ENCODE measurements around the gene SLC37A4. TPM values are rescaled to one million over a fixed set of nuclear protein-coding genes. Genes with fewer than 3 reads are reported as not detected.
"Not testable (repeated sequence)": the region's sequence is repeated elsewhere in the genome, so short reads cannot be mapped to it uniquely, and the experiment has no call there.

SLC37A4 gene
- total and polyA plus RNA-seq, 3 donors from 2014 or later: 23.8 to 27.7 (median 26.0) TPM

DNA sequence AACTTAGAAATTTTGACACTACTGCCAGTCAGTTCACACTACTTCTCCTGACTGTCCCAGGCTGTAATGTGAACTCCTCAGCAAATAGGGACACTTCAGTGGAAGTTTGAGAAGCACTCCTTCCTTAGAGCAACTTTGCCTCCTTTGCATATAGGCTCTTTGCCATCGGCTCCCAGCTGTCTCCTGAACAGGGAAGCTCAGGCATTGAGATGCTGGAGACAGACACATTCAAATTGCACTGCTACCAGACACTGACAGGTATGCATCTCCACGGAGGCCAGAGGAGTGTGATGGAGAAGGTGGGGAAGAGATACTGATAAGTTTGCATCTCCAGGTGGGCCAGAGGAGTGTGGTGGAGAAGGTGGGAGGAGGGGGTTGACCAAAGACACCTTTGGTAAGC, 10.7 kb downstream of the SLC37A4 start:
- Histone ChIP-seq H3K4me1 (peaks cover 15% of the 10 kb centered on the region), H3K27me3 (no peaks in the 10 kb centered on the region), H3K9me3 (no peaks in the 10 kb centered on the region), H3K36me3 (ENCODE audit: low read depth, missing control alignments) (no peaks in the 10 kb centered on the region), H3K4me3 (no peak overlapping the region), H3K27ac (peak overlapping the region in 1 of 2 donors; percentile 76)
- intact Hi-C loops (cut with DNase I; ENCODE audit: low total_unique reads): no loop called here
- WGBS, 2 donors: 13 to 42% methylated on average over 2 of the region's 2 CpGs
- no peak for DNase-seq
- TF ChIP-seq, protein P1, sequence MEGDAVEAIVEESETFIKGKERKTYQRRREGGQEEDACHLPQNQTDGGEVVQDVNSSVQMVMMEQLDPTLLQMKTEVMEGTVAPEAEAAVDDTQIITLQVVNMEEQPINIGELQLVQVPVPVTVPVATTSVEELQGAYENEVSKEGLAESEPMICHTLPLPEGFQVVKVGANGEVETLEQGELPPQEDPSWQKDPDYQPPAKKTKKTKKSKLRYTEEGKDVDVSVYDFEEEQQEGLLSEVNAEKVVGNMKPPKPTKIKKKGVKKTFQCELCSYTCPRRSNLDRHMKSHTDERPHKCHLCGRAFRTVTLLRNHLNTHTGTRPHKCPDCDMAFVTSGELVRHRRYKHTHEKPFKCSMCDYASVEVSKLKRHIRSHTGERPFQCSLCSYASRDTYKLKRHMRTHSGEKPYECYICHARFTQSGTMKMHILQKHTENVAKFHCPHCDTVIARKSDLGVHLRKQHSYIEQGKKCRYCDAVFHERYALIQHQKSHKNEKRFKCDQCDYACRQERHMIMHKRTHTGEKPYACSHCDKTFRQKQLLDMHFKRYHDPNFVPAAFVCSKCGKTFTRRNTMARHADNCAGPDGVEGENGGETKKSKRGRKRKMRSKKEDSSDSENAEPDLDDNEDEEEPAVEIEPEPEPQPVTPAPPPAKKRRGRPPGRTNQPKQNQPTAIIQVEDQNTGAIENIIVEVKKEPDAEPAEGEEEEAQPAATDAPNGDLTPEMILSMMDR (IDR thresholded peaks at IDR 0.05): no peak
- no peak for TF ChIP-seq POLR2A (IDR thresholded peaks at IDR 0.05)

DNA sequence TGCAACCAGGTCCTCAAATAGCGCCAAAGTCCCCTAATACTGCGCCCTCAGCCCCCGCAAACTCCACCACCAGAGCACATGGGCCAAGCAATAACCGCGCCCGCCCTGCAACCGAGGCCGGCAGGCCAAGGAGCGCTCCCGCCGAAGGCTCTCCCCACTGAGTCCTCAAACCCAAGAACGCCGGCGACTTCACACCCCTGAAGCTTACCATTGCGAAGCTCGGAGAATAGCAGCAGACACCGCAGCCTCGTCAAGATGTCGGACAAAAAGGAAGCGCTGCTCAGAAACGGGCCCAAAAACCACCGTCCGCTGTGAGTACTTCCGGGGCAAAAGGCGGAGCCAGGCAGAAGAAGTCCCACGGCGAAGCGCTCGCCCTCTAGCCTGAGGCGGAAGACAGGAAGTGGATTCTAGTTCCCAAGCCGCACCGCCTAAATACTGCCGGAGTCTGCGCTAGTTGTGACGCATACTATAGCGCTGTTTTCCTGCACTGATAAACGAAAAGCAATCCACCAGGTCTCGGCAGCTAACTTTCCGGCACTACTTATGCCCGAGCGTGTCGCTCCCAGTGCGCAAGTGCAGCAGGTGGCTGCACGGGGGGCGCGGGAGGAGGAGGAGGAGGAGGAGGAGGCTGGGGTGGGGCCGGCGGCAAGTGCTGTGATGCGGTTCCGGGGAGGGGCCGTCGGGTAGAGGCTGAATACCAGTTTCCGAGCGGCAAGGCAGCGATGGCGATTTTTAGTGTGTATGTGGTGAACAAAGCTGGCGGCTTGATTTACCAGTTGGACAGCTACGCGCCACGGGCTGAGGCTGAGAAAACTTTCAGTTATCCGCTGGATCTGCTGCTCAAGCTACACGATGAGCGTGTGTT, 12.4 kb downstream of the SLC37A4 start, which contains the start of the genes RPS25 and TRAPPC4:
RPS25 (minus strand) TSS at position 270 of the 865 bp plus-strand sequence; CDS start at position 211, 59 bp downstream.
TRAPPC4 (plus strand) TSS at position 693 of the 865 bp plus-strand sequence; CDS start at position 723, 30 bp downstream.
- Histone ChIP-seq H3K9me3 (no peaks in the 10 kb centered on the region), H3K27ac (peak within 1 kb of the TSS; percentile 76 to 83), H3K36me3 (ENCODE audit: low read depth, missing control alignments) (no peaks in the 10 kb centered on the region), H3K4me1 (peaks cover 15% of the 10 kb centered on the region), H3K4me3 (peak within 1 kb of the TSS; percentile 81 to 88), H3K27me3 (no peaks in the 10 kb centered on the region)
- intact Hi-C loops (cut with DNase I; ENCODE audit: low total_unique reads): no loop called here
- peak; percentile 98 for DNase-seq
- TF ChIP-seq POLR2A (IDR thresholded peaks at IDR 0.05): peak; percentile 54
- TF ChIP-seq, protein P1 (IDR thresholded peaks at IDR 0.05): peak in 1 of 3 experiments; percentile 1
- 0 to 1% methylated on average over 31 to 63 of the region's 63 CpGs for WGBS, 2 donors

DNA sequence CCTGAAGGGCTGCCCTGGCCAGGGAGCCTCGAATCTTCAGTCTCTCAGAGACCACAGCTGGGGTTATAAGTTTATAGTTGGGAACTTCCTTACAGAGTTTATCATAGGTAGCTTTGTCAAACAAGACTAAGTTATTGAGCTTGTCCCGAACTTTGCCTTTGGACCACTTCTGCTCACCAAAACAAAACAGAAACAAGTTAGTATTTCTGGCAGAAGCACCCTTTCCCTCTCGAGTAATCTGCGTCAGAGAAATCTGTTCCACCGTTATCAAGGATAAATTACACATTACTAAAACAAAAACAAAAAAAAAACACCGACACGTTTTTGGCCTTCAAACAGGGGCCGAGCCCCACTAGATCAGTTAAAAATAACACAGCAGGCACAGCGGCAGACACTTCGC, 13.3 kb downstream of the SLC37A4 start:
- H3K27me3 ChIP-seq; H3K9me3 ChIP-seq; H3K36me3 ChIP-seq (ENCODE audit: low read depth, missing control alignments); DNase-seq; intact Hi-C loops (cut with DNase I; ENCODE audit: low total_unique reads): not testable (repeated sequence)
- Histone ChIP-seq H3K4me1 (peaks cover 15% of the 10 kb centered on the region), H3K27ac (peak overlapping the region; percentile 76 to 83), H3K4me3 (peak overlapping the region; percentile 81 to 88)
- 2 to 3% methylated on average over 10 of the region's 10 CpGs for WGBS, 2 donors

DNA sequence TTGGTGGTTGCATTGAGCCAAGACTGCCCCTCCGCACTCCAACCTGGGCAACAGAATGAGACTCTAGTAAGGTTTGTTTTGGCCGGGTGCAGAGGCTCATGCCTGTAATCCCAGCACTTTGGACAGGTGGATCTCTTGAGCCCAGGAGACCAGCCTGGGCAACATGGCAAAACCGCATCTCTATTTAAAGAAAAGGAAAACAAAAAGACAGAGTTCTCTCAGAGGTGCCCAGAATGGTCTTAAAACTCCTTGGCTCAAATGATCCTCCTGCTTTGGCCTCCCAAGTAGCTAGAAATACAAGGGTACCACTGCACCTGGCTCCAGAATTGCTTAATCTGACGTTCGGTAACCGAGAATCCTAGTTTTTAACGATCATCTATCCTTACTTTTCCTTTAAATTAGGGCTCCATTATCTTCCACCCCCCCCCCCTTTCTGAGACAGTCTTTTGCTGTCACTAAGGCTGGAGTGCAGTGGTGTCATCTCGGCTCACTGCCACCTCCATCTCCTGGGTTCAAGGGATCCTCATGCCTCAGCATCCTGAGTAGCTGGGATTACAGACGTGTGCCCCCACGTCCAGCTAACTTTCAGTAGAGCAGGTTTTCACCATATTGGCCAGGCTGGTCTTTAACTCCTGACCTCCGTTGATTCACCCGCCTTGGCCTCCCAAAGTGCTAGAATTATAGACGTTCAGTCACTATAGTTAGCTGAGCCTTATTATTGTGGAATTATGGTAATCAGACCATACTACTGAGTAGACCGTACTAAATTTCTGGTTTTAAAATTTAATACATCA, 14.3 kb downstream of the SLC37A4 start:
- 47 to 58% methylated on average over 14 of the region's 14 CpGs for WGBS, 2 donors
- no peak for TF ChIP-seq POLR2A (IDR thresholded peaks at IDR 0.05)
- TF ChIP-seq, protein P1 (IDR thresholded peaks at IDR 0.05): no peak
- H3K36me3 ChIP-seq (ENCODE audit: low read depth, missing control alignments): no peaks in the 10 kb centered on the region
- no peaks in the 10 kb centered on the region for H3K27me3 ChIP-seq
- peaks cover 15% of the 10 kb centered on the region for H3K4me1 ChIP-seq
- no peaks in the 10 kb centered on the region for H3K9me3 ChIP-seq
- no peak overlapping the region for H3K4me3 ChIP-seq
- intact Hi-C loops (cut with DNase I; ENCODE audit: low total_unique reads): no loop called here
- no peak for DNase-seq
- H3K27ac ChIP-seq: no peak overlapping the region

DNA sequence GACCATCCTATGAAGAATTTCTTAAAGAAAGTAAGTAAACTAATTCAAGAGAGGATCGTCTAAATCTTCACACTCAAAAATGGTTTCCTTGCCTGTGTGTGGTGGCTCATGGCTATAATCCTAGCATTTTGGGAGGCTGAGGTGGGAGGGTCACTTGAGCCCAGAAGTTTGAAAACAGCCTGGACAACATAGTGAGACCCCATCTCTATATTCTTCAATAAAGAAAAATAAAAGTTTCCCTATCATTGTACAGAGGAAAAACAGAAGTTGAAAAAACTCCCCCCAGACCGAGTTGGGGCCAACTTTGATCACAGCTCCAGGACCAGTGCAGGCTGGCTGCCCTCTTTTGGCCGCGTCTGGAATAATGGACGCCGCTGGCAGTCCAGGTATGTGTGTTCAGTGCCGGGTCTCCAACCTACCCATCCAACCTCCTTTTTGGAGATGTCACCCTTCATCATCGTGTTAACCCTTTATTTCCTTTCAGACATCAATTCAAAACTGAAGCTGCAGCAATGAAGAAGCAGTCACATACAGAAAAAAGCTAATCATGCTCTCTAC, 15.5 kb downstream of the SLC37A4 start:
- Histone ChIP-seq H3K27me3 (no peaks in the 10 kb centered on the region), H3K9me3 (no peaks in the 10 kb centered on the region), H3K27ac (no peak overlapping the region), H3K4me1 (peaks cover 13% of the 10 kb centered on the region), H3K36me3 (ENCODE audit: low read depth, missing control alignments) (no peaks in the 10 kb centered on the region), H3K4me3 (no peak overlapping the region)
- 67 to 70% methylated on average over 8 of the region's 8 CpGs for WGBS, 2 donors
- TF ChIP-seq POLR2A (IDR thresholded peaks at IDR 0.05): no peak
- TF ChIP-seq, protein P1 (IDR thresholded peaks at IDR 0.05): no peak
- no peak for DNase-seq
- intact Hi-C loops (cut with DNase I; ENCODE audit: low total_unique reads): no loop called here

All from testis (tissue), 3 donors.